SK-N-SH treated with all-trans-retinoic acid at 6 μM for 48 hours (cell line): ENCODE measurements around the gene SF3B5.

ENCODE experiments used
- ATAC-seq: fragments of 200-7000 bp; cut with Tn5 transposase; 3 replicates; pipeline ENCODE4 v1.9.1; 2020; ENCODE audit warnings: mild to moderate bottlenecking, moderate library complexity
- ARNTL ChIP-seq: fragments of 450-650 bp; formaldehyde crosslinking; IDR thresholded peaks from 2 replicates; pipeline ENCODE4 v1.5.0; 2020; ENCODE audit warnings: low read depth, mild to moderate bottlenecking, moderate library complexity, borderline replicate concordance
- BACH2 ChIP-seq: fragments of 250-450 bp; sonication (Bioruptor Pico); IDR thresholded peaks from 2 replicates; pipeline ENCODE4 v1.9.0; 2021; ENCODE audit warnings: mild to moderate bottlenecking, borderline replicate concordance
- CREB5 ChIP-seq: fragments of 250-450 bp; sonication (Bioruptor Pico); IDR thresholded peaks from 2 replicates; pipeline ENCODE4 v1.5.1; 2020; ENCODE audit warnings: low read depth, mild to moderate bottlenecking, moderate library complexity
- CSDC2 ChIP-seq: fragments of 250-450 bp; sonication (Bioruptor Pico); IDR thresholded peaks from 2 replicates; pipeline ENCODE4 v1.5.0; 2020; ENCODE audit warnings: mild to moderate bottlenecking, moderate library complexity
- CSRNP3 ChIP-seq: fragments of 250-450 bp; sonication (Bioruptor Pico); IDR thresholded peaks from 2 replicates; pipeline ENCODE4 v1.5.1; 2021; ENCODE audit warnings: mild to moderate bottlenecking, moderate library complexity
- ESRRG ChIP-seq: fragments of 250-450 bp; sonication (Bioruptor Pico); IDR thresholded peaks from 2 replicates; pipeline ENCODE4 v1.6.1; 2021; ENCODE audit warnings: mild to moderate bottlenecking
- GLIS3 ChIP-seq: fragments of 250-450 bp; sonication (Bioruptor Pico); IDR thresholded peaks from 2 replicates; pipeline ENCODE4 v1.5.0; 2020; ENCODE audit warnings: mild to moderate bottlenecking, moderate library complexity
- ISL1 ChIP-seq: fragments of 250-450 bp; sonication (Bioruptor Pico); IDR thresholded peaks from 2 replicates; pipeline ENCODE4 v2.1.2; 2022; ENCODE audit warnings: mild to moderate bottlenecking, moderate library complexity
- OSR1 ChIP-seq: fragments of 250-450 bp; sonication (Bioruptor Pico); IDR thresholded peaks from 2 replicates; pipeline ENCODE4 v1.8.0; 2022; ENCODE audit warnings: moderate library complexity, mild to moderate bottlenecking, inconsistent platforms
- PATZ1 ChIP-seq: fragments of 250-450 bp; sonication (Bioruptor Pico); IDR thresholded peaks from 2 replicates; pipeline ENCODE4 v1.8.0; 2020; ENCODE audit warnings: mild to moderate bottlenecking, moderate library complexity, borderline replicate concordance
- POU6F1 ChIP-seq: fragments of 250-450 bp; sonication (Bioruptor Pico); IDR thresholded peaks from 2 replicates; pipeline ENCODE4 v1.8.0; 2021; ENCODE audit warnings: low read depth, mild to moderate bottlenecking, moderate library complexity, borderline replicate concordance
- PPARA ChIP-seq: fragments of 250-450 bp; sonication (Bioruptor Pico); IDR thresholded peaks from 2 replicates; pipeline ENCODE4 v1.5.0; 2020; ENCODE audit warnings: mild to moderate bottlenecking, borderline replicate concordance
- RARB ChIP-seq: fragments of 250-450 bp; sonication (Bioruptor Pico); IDR thresholded peaks from 2 replicates; pipeline ENCODE4 v1.8.0; 2021; ENCODE audit warnings: mild to moderate bottlenecking, moderate library complexity
- SNAI2 ChIP-seq: fragments of 250-450 bp; sonication (Bioruptor Pico); IDR thresholded peaks from 2 replicates; pipeline ENCODE4 v1.5.0; 2020; ENCODE audit warnings: mild to moderate bottlenecking, moderate library complexity
- TCF4 ChIP-seq: fragments of 250-450 bp; sonication (Bioruptor Pico); IDR thresholded peaks from 2 replicates; pipeline ENCODE4 v1.8.0; 2021; ENCODE audit warnings: mild to moderate bottlenecking, moderate library complexity, borderline replicate concordance
- TOX ChIP-seq: fragments of 250-450 bp; sonication (Bioruptor Pico); IDR thresholded peaks from 2 replicates; pipeline ENCODE4 v1.8.0; 2021; ENCODE audit warnings: mild to moderate bottlenecking, moderate library complexity, borderline replicate concordance
- TSHZ2 ChIP-seq: fragments of 250-450 bp; sonication (Bioruptor Pico); IDR thresholded peaks from 2 replicates; pipeline ENCODE4 v1.5.0; 2020; ENCODE audit warnings: mild to moderate bottlenecking, moderate library complexity
- ZC3H10 ChIP-seq: fragments of 250-450 bp; sonication (Bioruptor Pico); IDR thresholded peaks from 2 replicates; pipeline ENCODE4 v1.5.1; 2021; ENCODE audit warnings: mild to moderate bottlenecking, moderate library complexity
- ZFP3 ChIP-seq: fragments of 250-450 bp; sonication (Bioruptor Pico); IDR thresholded peaks from 2 replicates; pipeline ENCODE4 v1.5.0; 2020; ENCODE audit warnings: mild to moderate bottlenecking, moderate library complexity
- ZFP30 ChIP-seq: fragments of 450-650 bp; formaldehyde crosslinking; IDR thresholded peaks from 2 replicates; pipeline ENCODE4 v1.5.0; 2022; ENCODE audit warnings: mild to moderate bottlenecking, moderate library complexity
- ZNF565 ChIP-seq: fragments of 450-650 bp; formaldehyde crosslinking; conservative IDR thresholded peaks from 2 replicates; pipeline ENCODE4 v1.5.0; 2020; ENCODE audit warnings: low read depth, mild to moderate bottlenecking, moderate library complexity
- ZNF70 ChIP-seq: fragments of 450-650 bp; formaldehyde crosslinking; IDR thresholded peaks from 2 replicates; pipeline ENCODE4 v1.5.0; 2020; ENCODE audit warnings: mild to moderate bottlenecking, moderate library complexity
- ZNF8 ChIP-seq: fragments of 450-650 bp; formaldehyde crosslinking; IDR thresholded peaks from 2 replicates; pipeline ENCODE4 v1.5.0; 2020; ENCODE audit warnings: mild to moderate bottlenecking, moderate library complexity

The SF3B5 gene

GRCh38 chr6:144143878-144144277 is 48.5 kb upstream of the SF3B5 start (continued):
- no peak for TF ChIP-seq ARNTL (CRISPR knock-in tag)
- no peak for TF ChIP-seq OSR1 (CRISPR knock-in tag)
- no peak for TF ChIP-seq ZFP30 (CRISPR knock-in tag)
- no peak for TF ChIP-seq ZNF70
- TF ChIP-seq, all 23 proteins: peak for 0

- no peak for ATAC-seq
- TF ChIP-seq OSR1 (CRISPR knock-in tag) (no peak), ARNTL (CRISPR knock-in tag) (no peak), GLIS3 (no peak), ZFP3 (CRISPR knock-in tag) (no peak), SNAI2 (no peak), CSRNP3 (CRISPR knock-in tag) (no peak)
These were observed 47.7 kb upstream of the SF3B5 start for GRCh38 chr6:144143106-144143505.

GRCh38 chr6:144141470-144141869 is 46.1 kb upstream of the SF3B5 start:
- ATAC-seq = no peak
- TF ChIP-seq PATZ1 (CRISPR knock-in tag) (no peak), ISL1 (CRISPR knock-in tag) (no peak), ZC3H10 (no peak), GLIS3 (no peak), ARNTL (CRISPR knock-in tag) (no peak), CSRNP3 (CRISPR knock-in tag) (no peak), ZFP3 (CRISPR knock-in tag) (no peak), ZNF8 (CRISPR knock-in tag) (no peak), OSR1 (CRISPR knock-in tag) (no peak), ESRRG (CRISPR knock-in tag) (no peak), ZNF70 (no peak), TCF4 (CRISPR knock-in tag) (no peak), RARB (no peak), BACH2 (CRISPR knock-in tag) (no peak), CREB5 (CRISPR knock-in tag) (no peak), SNAI2 (no peak), ZFP30 (CRISPR knock-in tag) (no peak), TOX (CRISPR knock-in tag) (no peak), CSDC2 (CRISPR knock-in tag) (no peak)

- no peak for ATAC-seq
- TF ChIP-seq POU6F1 (CRISPR knock-in tag) = no peak
- no peak for TF ChIP-seq TSHZ2 (CRISPR knock-in tag)
- no peak for TF ChIP-seq ZNF565 (CRISPR knock-in tag)
- no peak for TF ChIP-seq TOX (CRISPR knock-in tag)
- no peak for TF ChIP-seq PPARA (CRISPR knock-in tag)
- TF ChIP-seq ZC3H10 = no peak
- no peak for TF ChIP-seq PATZ1 (CRISPR knock-in tag)
- no peak for TF ChIP-seq TCF4 (CRISPR knock-in tag)
- TF ChIP-seq ISL1 (CRISPR knock-in tag) = no peak
- no peak for TF ChIP-seq ZFP30 (CRISPR knock-in tag)
- TF ChIP-seq ARNTL (CRISPR knock-in tag) = no peak
- TF ChIP-seq ZFP3 (CRISPR knock-in tag) = no peak
These were observed 45.5 kb upstream of the SF3B5 start for GRCh38 chr6:144140867-144141266.
